ENCODE results near the gene YBEY.

The YBEY gene

DNA sequence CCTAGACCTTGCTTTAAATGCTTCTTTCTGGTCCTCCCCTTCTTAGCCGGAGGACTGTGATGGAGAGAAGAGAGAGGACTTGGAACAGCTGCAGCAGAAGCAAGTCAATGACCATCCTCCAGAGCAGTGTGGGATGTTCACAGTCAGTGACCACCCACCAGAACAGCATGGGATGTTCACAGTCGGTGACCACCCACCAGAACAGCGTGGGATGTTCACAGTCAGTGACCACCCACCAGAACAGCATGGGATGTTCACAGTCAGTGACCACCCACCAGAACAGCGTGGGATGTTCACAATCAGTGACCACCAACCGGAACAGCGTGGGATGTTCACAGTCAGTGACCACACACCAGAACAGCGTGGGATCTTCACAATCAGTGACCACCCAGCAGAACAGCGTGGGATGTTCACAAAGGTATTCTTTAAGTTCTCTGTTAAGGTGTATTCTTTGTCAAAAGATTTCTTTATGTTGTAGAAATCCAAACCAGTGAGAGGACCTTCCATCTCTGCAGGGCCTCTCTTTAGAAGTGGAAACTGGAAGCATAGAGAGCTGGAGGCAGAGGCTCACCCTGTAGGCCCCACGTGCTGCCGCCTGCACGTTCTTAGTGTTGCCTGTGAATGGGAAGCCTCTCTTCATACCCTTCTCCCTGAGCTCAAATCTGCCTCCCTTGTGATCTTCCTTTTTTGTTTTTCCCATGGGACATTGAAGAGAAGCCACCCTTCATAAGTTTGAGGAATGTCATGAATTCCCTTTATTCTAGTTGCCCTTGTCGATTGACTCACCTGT lies 48.4 kb downstream of the YBEY start:
- DNase-seq, result no peak

DNA sequence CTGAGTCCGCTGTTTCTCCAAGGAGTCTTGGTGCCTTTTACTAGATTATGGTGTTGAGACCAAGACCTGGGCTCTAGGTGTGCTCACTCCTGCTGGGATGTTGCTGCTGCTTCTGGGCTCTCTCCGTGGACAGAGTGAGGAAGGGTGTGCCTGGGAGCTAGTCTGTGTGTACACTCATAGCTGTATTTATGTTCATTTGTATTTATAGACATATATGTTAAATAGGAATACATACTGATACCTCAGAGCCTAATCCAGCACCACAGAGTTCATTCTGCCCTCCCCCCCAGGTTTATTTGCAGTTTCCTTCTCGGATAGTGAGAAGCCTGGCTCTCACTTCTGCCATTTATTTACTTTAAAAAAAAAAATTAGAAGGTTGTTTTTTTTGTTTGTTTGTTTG lies 50.5 kb downstream of the YBEY start:
- no peak for DNase-seq

DNA sequence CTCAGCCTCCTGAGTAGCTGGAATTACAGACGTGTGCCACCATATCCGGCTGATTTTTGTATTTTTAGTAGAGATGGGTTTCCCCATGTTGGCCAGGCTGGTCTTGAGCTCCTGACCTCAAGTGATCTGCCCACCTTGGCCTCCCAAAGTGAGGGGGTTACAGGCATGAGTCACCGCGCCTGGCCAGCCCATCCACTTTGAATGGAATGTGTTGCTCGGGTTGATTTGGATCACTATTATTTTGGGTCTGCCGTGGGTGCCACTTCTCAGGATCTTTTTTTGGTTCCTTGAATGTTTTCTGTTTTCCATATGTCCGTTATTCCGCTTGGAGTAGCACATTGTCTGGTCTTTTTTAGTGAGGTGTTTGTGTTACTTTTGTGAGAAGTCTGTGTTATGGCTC lies 54.9 kb downstream of the YBEY start:
- DNase-seq, result no peak

DNA sequence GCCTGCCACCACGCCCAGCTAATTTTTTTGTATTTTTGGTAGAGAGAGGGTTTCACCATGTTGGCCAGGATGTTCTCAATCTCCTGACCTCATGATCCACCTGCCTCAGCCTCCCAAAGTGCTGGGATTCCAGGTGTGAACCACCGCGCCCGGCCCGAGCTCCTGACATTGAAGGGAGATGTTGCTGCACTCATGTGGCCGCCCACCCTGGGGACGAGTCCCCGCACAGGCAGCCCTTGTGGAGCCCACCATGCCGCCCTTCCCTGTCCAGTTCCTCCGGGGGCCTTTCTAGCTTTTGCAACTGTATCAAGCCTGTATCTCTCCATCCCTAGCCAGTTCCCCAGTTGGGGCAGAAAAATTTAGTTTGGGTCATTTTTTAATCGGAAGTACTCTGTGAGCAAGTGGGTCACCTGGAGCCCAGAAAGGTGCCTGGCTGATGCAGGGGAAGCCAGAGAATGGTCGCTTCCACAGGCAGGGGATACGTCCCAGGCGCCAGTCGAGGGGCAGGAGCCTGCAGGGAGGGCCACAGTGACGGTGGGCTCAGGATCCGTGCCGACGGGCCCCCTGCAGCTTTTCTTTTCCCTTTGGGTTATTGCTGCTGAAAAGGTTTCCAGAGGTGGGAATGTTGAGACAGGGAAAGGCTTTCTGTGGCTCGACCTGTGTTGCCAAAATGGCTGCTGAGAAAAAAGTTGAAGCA lies 58.2 kb downstream of the YBEY start:
- no peak for DNase-seq

DNA sequence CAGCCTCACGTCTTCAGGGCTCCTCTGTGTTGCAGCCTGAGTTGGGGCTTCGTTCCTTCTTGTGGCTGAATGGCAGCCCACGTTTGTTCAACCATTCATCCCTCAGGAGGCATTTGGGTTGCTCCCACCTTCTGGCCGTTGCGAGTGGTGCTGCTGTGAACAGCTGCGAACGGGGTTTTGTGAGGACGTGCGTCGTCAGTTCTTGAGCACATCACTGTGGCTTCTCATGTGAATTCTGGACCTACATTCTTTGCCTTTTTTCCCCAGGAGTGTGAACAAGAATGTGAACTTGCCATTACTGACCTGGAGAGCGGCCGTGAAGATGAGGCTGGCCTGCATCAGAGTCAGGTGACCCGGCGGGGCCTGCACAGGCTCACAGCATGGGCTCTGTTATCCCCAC lies 59.7 kb downstream of the YBEY start:
- no peak for DNase-seq

- no peak for DNase-seq
These were observed 60.4 kb downstream of the YBEY start for GRCh38 chr21:46346296-46347202.

GRCh38 chr21:46347203-46347550 lies 61.0 kb downstream of the YBEY start:
- no peak for DNase-seq

All from MV-4-11 (cell line).